KBM-7 (cell line): ENCODE measurements around the gene ELOA.

Experiments
- DNase-seq: peaks from one replicate; pipeline ENCODE4 v3.0.0-alpha.2; 2015
- in situ Hi-C: fragments of 300-500 bp; cut with MboI; formaldehyde crosslinking; loops from 2 replicates; pipeline ENCODE4 v1.14.3; 2020; ENCODE audit warnings: low sequenced_read_pairs, low pct_unique_long_range_greater_than_20kb, mixed read lengths

Gene ELOA, protein sequence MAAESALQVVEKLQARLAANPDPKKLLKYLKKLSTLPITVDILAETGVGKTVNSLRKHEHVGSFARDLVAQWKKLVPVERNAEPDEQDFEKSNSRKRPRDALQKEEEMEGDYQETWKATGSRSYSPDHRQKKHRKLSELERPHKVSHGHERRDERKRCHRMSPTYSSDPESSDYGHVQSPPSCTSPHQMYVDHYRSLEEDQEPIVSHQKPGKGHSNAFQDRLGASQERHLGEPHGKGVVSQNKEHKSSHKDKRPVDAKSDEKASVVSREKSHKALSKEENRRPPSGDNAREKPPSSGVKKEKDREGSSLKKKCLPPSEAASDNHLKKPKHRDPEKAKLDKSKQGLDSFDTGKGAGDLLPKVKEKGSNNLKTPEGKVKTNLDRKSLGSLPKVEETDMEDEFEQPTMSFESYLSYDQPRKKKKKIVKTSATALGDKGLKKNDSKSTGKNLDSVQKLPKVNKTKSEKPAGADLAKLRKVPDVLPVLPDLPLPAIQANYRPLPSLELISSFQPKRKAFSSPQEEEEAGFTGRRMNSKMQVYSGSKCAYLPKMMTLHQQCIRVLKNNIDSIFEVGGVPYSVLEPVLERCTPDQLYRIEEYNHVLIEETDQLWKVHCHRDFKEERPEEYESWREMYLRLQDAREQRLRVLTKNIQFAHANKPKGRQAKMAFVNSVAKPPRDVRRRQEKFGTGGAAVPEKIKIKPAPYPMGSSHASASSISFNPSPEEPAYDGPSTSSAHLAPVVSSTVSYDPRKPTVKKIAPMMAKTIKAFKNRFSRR

DNA sequence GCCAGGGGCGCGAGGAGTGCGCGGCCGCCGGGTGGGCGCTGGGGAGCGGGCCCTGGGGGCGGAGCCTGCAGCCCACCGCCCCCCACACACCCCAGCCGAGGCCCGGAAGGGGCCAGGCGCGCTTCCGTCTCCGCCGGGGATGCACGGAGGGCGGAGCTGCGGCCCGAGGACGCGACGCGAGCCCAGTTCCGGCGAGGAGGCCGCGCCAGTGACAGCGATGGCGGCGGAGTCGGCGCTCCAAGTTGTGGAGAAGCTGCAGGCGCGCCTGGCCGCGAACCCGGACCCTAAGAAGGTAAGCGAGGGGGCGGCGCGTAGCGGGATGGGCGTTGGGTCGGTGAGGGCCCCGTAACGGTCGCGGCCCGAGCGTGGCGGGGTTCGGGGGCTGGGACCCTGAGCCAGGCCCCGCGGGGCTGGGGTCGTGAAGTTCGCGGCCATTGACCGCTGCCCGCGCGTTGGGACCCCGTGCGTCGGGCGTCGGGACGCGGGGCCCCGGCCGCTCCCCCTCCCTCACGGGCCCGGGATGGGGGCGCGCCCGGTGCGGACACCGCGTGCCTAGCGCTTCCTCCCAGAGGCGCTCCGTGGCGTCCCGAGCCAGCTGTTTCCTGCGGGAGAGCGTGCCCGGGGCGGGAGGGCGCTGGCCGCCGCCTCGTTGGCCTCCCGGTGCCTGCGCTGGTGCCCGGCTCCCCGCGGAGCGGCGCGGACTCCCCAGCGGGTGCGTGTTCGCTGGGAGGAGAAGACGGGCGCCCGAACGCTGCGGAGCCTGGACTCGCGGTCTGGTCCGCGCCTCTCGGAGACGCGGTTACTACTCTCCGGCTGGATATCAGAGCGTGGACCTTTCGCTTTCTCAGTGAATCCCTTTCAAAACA, at the start of gene ELOA:
ELOA (plus strand) TSS at position 185 of the 866 bp plus-strand sequence; CDS start at position 218, 33 bp downstream.
- in situ Hi-C loops = no loop called here

DNA sequence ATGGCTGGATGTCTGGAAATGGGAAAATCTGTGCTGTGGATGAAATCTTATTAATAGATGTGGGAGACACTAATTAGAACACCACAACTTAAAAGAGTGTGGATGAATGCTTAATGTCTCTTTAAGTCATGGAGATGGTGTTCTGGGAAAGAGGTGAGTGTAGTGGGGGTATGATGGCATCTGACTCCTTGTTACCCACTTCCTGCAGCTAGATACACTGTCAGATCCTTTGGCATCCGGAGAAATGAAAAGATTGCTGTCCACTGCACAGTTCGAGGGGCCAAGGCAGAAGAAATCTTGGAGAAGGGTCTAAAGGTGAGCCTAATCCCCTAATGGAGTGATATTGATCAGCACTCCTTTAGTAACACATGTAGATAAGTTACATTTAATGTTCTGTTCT, 49.7 kb upstream of the ELOA start:
- in situ Hi-C loops = no loop called here
- DNase-seq = no peak

More for the DNA sequence above, at the start of gene ELOA:
- peak; percentile 73 for DNase-seq

DNA sequence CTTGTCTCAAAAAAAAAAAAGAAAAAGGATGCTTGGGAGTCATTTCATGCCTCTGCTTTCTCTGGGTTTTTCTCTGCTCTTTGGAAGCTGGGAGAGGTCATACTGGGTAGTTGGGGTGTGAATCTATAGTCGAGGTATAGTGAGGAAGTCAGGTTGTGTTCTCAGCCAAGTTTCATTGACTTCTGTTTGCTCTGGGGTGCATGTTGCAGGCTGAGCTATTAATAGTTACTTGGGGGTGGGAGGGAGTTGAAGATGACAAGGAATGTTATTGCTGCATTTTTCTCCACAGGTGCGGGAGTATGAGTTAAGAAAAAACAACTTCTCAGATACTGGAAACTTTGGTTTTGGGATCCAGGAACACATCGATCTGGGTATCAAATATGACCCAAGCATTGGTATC, 48.9 kb upstream of the ELOA start:
- in situ Hi-C loops = no loop called here
- no peak for DNase-seq

DNA sequence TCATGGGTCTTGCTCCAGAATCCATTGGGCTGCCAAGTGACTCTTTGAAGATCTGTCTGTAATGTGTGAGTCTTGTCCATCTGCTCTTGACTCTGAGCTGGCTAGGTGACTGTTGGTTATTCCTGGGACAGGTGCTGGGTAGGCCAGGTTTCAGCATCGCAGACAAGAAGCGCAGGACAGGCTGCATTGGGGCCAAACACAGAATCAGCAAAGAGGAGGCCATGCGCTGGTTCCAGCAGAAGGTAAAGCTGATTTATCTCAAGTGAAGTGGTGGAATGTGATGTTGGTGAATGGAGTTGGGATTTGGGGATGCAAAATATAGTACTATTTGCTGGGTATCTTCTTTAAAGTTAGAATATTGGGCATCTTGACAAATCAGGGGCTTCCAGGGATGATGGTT, 47.6 kb upstream of the ELOA start:
- no peak for DNase-seq
- in situ Hi-C loops = no loop called here

DNA sequence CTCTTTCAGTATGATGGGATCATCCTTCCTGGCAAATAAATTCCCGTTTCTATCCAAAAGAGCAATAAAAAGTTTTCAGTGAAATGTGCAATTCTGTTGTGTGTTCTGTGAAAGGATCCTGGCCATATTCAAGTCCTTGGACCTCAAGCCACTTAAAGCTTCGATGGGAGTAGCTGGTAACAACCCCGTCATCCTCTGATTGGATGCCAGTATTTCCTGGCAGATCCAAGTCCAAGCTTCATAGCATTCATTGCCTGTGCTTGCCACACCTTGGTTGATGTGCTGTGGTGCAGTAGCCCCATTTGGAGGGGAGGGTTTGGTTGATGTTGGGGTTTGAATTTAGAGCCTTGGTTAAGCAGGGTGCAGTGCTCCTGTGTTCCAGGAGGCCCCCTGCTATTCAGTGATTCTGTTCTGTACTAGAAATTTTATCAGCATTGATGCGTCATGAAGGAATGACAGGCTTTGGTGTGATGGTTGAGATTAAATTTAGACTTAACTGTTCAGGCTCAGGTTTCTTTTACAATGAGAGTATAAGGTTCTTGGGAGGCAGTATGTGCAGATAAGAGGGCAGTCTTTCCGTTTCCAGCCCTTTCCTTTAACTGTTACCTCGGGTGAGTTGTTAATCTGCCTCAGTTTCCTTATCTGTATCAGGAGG, 46.8 kb upstream of the ELOA start:
- in situ Hi-C loops = no loop called here
- DNase-seq = no peak

DNA sequence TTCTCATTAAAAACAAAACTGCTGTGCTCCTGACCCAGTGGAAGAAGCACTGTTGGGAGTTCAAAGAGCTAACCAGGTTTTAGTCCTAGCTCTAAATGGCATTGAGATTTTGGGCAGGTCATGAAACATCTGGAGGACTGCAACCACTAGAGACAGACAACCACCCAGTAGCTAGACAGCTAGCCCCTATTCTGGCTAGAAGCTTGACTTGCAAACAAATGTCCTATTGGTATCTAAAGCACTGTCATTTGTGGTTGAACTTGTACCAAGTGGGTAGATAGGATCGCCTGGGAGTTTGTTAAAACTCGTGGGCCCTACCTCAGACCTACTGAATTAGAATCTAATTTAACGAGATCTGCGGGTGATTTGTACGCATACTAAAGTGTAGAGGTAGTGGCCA, 44.8 kb upstream of the ELOA start:
- in situ Hi-C loops = no loop called here
- no peak for DNase-seq

DNA sequence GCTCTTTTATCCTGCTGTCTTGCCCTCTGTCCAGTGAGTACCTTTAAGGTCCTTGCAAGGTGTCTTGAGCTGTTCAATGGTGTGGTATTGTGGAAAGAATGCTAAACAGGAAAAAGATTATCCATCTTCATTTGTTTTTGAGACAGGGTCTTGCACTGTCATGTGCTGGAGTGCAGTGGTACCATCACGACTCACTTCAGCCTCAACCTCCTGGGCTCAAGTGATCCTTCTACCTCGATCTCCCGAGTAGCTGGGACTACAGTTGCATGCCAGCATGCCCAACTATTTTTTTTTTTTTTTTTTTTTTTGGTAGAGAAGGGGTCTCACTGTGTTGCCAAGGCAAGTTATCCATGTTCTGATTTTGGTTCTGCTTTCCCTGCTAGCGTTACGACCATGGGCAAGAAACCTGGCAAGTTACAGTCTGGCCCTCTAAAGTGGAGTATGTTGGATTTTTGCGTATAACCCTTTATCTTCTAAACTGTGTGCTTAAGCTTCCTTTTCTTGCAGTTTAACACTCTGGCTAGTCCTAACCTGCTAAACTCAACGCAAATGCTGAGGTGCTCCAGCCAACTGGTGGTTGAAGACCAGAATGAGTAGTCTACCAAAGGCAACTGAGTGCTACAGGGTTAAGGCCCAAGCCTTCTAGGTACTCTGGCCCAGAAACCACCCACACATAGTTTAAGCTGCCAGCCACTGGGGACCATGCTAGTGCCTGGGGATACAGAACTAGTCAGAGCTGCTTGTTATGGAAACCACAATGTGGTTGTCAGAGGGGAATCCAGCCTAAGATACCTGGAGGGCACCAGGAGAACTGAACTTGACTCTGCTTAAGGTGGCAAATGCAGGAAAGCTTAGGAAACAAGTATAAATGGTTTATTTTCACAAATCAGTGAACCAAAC, 43.7 kb upstream of the ELOA start:
- no peak for DNase-seq
- in situ Hi-C loops = no loop called here

DNA sequence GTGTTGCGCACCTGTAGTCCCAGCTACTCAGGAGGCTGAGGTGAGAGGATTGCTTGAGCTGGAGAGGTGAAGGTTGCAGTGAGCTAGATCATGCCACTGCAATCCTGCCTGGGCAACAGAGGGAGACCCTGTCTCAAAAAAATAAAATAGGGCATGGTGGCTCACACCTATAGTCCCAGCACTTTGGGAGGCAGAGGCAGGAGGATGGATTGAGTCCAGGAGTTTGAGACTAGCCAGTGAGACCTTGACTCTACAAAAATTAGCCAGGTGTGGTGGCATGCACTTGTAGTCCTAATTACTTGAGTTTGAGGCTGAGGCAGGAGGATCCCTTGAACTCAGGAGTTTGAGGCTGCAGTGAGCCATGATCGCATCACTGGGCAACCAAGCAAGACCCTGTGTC, 42.0 kb upstream of the ELOA start:
- in situ Hi-C loops = no loop called here
- DNase-seq = no peak

DNA sequence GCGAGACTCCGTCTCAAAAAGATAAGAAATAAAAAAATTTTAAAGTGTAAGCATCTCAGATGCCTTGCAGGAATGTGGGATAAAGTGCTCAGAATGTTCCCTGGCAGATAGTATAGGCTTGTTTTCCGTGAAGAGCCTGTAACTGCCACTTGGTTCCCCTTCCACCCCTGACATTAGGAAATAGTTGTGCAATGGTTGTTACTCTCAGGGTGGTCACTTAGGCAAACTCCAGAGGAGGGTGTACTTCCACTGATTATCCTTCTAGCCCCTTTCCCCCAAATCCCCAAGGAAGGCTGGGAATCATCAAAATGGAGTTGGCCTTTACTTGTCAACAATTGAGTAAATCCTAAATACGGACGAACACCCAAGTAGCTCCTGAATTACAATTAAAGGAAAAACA, 41.3 kb upstream of the ELOA start:
- no peak for DNase-seq
- in situ Hi-C loops = no loop called here

DNA sequence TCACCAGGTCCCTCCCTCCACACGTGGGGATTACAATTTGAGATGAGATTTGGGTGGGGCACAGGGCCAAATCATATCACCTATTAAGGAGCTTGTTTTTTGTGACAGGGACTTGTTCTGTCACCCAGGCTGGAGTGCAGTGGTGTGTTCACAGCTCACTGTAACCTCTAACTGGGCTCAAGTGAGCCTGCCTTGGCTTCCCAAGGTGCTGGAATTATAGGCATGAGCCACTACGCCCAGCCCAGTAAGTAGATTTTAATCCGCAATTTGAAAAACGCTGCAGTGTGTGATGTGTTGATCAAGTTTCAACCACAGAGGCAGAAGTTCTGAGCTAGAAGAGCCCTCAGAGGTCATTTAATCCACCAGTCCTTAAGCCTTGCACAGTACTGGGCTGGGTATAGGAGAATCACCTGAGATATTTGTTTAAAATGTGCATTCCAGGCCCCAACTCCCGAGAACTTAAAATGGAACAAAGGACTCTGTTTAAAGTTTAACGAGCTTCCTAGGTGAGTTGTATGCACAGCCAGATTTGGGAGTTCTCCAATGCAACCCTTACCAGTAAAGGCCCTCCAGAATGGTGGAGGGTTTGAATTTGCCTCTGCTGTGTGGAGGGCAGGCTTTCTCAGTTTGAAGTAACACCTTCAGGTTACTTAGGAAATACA, 38.3 kb upstream of the ELOA start:
- no peak for DNase-seq
- in situ Hi-C loops = no loop called here

DNA sequence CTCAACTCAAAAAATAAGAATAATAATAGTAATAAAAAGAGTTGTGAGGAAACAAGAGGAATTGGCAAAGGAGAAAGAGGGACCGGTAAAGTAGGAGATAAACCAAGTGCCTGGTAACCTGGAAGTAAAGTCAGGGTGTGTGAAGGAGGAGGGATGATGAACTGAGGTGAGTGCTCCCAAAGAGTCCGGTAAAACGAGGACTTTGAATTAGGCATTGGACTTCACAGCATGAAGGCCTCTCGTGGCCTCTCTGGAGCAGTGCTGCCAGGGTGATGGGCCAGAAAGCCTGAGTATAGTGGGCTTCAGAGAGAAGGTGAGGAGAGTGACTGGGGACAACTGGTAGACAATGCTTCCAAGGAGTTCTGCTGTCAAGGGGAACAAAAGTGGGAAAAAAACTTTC, 34.0 kb upstream of the ELOA start:
- in situ Hi-C loops = no loop called here
- no peak for DNase-seq

DNA sequence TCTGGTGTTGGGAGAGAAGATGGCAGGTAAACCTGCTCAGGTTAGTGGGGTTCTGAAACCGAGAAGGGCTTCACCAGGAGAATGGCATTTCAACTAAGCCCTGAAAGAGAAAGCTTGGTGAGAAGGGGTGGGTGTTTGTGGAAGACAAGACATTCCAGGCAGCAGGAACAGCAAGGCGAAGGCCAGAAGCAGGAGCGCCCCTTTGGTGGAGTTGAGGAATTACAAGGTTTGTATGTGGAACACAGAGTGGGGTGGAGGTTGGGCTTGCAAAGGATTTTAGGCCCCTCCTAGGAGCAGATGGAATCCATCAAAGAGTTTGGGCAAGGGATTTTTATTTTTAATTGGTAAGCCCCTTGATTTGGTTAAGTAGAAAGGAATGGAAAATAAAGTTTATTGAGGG, 24.8 kb upstream of the ELOA start:
- peak; percentile 39 for DNase-seq
- in situ Hi-C loops = no loop called here

DNA sequence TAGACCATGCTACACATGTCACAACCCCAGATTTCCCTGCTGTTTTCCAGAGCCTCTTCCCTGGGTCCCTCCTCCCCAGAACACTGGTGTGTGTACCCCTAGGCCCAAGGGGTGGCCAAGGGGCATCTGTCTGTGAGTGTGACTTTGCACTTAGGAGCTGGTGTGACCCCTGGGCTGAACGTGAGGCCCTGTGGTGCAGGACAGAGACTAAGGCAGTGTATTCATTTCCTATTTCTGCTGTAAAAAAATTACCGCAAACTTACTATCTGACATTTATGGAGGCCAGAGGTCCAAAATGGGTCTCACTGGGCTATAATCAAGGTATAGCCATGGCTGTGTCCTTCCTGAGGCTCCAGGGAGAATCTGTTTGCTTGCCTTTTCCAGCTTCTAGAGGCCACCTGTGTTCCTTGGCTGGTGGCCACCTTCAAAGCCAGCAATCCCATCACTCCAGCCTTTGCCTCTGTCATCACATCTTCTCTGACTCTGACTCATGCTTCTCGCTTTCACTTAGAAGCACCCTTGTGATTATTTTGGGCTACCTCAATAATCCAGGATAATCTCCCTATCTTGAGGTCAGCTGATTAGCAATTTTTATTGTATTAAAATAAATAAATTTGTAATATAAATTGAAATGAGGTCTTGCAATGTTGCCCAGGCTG, 24.0 kb upstream of the ELOA start:
- DNase-seq = no peak
- in situ Hi-C loops = no loop called here

DNA sequence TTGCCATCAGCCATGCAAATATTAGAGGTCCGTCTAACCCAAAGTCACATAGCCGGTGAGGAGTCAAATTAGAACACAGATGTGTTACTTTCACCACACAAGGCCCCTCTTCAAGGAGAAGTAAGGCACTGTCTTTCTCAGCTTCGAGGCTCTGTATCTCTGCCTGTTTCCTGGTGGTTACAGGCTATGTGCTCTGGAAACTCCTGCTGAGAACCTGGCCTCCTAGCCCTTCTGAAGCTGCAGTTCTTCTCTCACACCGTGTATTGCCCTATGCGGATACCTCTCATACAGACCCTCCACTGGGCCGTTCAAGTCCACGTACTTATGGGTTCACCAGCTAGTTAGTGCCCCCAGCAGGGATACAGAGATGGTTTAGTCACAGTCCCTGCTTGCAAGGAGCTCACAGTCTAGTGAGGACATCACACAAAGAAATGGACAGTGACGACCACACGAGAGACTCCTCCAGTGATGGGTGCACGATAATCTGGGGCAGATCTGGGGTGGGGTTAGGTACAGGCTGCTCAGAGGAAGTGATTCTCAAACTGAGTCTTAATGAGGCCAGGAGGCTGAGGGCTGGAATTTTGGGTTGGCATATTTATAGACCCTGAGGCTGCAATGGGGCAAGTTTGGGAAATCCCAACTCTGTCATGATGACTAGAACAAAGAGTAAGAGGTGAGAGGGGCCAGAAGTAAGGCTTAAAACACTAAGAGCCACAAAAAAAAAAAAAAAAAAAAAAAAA, 22.8 kb upstream of the ELOA start:
- in situ Hi-C loops = no loop called here
- DNase-seq = no peak

DNA sequence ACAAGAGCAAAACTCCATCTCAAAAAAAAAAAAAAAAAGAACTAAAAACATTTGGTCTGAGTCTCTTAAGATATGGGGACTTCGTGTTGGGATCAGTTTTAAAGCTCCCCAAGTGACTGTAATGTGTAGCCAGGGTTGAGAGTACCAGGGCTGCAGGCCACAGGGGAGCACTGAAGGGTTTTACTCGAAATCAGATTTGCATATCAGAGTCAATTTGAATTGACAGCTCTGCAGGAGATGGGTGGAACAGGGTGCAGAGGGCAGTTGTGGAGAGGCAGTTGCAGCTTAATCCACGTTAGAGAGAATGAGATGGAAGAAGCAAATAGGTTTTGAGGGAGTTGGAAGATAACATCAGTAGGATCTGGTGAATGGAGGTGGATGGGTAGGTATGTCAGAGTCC, 20.6 kb upstream of the ELOA start:
- in situ Hi-C loops = no loop called here
- no peak for DNase-seq

DNA sequence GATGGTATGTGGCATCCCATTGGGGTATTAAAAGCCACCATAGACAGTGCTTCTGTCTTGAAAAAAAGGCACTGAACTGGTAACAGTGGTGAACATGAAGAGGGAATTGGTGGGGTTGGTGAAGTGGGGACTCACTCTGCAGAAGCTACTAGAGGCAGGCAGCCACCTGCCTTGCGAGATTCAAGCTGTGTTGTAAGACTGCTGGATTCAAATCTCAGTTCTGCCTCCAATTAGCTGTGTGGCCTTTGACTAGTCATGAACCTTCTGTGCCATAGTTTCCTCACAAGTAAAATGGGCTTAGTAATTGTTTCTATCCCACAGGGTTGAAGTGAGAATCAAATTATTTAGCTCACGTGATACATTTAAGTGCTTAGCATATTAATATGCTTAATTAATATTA, 16.6 kb upstream of the ELOA start:
- in situ Hi-C loops = no loop called here

DNA sequence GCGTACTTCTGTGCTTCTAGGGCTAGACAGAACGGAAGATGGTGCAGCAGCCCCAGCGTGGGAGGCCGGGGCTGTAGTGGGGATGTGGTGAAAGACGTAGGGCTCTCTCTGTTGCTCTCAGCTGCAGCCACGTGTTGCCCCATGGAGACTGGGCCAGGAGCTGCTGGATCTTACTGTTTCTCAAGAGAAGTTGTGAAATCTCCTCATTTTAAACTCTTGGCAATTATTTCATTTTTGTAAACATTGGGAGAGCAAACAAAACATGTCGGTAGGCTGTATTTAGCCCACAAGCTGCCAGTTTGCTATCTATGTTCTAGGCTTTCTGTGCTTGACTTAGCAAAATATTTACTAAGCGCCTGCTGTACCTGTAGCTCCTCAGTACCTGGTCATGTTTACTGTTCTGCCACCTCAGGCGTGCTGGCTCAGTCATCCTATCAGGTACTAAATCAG, 15.9 kb upstream of the ELOA start:
- peak; percentile 81 for DNase-seq
- in situ Hi-C loops = no loop called here

More for the DNA sequence above, 16.6 kb upstream of the ELOA start:
- no peak for DNase-seq
